ENCODE measurements around the gene BST2.

GRCh38 chr19:17406887-17407196, 1.4 kb upstream of the BST2 start:
- TF ChIP-seq CTCF (IDR thresholded peaks at IDR 0.05; ENCODE audit: low read depth, low read length) (no peak), POLR2A (IDR thresholded peaks at IDR 0.05; ENCODE audit: extremely low read depth, insufficient read length) (no peak), MAX (IDR thresholded peaks at IDR 0.05; ENCODE audit: low read depth, low read length) (no peak), MYC (IDR thresholded peaks at IDR 0.05; ENCODE audit: low read depth, low read length) (no peak)

Data from NB4 (cell line).